Right lobe of liver (tissue), 4 donors: ENCODE results near the gene PCNT.

Experiments used
- POLR2A ChIP-seq: fragments of 450-650 bp; IDR thresholded peaks from one replicate; pipeline ENCODE4 v1.6.1; 2017; ENCODE audit warnings: antibody characterized with exemption, mild to moderate bottlenecking
- TF ChIP-seq, protein P1 (sequence below), 4 donors: fragments of 200-600 bp in 3 of 4; fragments of 450-650 bp in 1 of 4; IDR thresholded peaks; one replicate each; pipeline versions ENCODE4 v1.5.1 to v1.8.0; 2016 to 2022; ENCODE audit warnings: antibody characterized with exemption in 4 of 4, mild to moderate bottlenecking in 2 of 4
- donor health status: DM: no; HTN: no; CAD: no.
- donor health status: DM: no; HTN: no; CAD: no.
- donor health status: DM: no; HTN: yes; CAD: no.

DNA sequence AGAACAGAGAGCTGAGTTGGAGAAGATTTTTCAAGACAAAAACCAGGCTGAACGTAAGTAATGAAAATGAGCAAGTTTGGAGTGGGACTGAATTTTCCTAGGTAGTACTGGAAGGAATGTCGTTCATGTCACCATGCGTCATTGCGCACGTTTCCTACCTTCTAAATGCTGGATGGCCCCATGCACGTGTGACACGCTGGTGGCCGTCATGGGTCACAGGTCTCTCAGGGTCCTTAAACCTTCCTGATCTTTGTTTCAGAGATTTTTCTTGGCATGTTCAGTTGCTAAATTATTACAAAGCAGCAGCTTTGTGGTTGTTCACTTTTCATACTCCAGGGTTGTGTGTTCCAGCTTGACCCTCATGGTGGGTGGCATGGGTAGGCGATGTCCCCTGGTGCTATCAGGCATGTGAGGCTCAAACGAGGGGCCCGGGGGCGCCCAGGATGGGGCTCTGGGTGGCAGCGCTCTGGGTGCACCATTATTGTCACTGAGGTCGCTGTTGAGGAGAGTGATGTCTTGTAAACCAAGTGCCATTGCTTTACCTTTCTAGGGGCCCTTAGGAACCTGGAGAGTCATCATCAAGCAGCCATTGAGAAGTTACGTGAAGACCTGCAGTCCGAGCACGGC, 25.3 kb downstream of the PCNT start:
- TF ChIP-seq, protein P1, sequence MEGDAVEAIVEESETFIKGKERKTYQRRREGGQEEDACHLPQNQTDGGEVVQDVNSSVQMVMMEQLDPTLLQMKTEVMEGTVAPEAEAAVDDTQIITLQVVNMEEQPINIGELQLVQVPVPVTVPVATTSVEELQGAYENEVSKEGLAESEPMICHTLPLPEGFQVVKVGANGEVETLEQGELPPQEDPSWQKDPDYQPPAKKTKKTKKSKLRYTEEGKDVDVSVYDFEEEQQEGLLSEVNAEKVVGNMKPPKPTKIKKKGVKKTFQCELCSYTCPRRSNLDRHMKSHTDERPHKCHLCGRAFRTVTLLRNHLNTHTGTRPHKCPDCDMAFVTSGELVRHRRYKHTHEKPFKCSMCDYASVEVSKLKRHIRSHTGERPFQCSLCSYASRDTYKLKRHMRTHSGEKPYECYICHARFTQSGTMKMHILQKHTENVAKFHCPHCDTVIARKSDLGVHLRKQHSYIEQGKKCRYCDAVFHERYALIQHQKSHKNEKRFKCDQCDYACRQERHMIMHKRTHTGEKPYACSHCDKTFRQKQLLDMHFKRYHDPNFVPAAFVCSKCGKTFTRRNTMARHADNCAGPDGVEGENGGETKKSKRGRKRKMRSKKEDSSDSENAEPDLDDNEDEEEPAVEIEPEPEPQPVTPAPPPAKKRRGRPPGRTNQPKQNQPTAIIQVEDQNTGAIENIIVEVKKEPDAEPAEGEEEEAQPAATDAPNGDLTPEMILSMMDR (IDR thresholded peaks at IDR 0.05), result no peak
- no peak for TF ChIP-seq POLR2A
